Astrocyte of the cerebellum (primary cell): ENCODE results near the gene ZACN.
"Not testable (repeated sequence)": the region's sequence is repeated elsewhere in the genome, so short reads cannot be mapped to it uniquely, and the experiment has no call there.

ENCODE experiments used
- DNase-seq: peaks from one replicate; pipeline ENCODE4 v3.0.0-alpha.2; 2011; ENCODE audit warnings: low read depth
- H3K4me3 ChIP-seq: 2 replicates; pipeline ENCODE4 v1.5.1; 2011; ENCODE audit warnings: mild to moderate bottlenecking, low read depth, low read length, moderate library complexity
- CTCF ChIP-seq: IDR thresholded peaks from 2 replicates; pipeline ENCODE4 v1.5.1; 2012; ENCODE audit warnings: low read length, low read depth, moderate library complexity, mild to moderate bottlenecking; ENCODE audit errors: missing control alignments
- in situ Hi-C: cut with HindIII; loops from 2 replicates; pipeline ENCODE4 v1.10.0; 2017; ENCODE audit warnings: low sequenced_read_pairs

ZACN gene

GRCh38 chr17:76038050-76038449 is 40.9 kb upstream of the ZACN start:
- in situ Hi-C loops = no loop called here
- no peak overlapping the region for H3K4me3 ChIP-seq
- no peak for TF ChIP-seq CTCF
- DNase-seq = no peak

GRCh38 chr17:76039121-76039520 is 39.9 kb upstream of the ZACN start:
- TF ChIP-seq CTCF = no peak
- no peak overlapping the region for H3K4me3 ChIP-seq
- in situ Hi-C loops = no loop called here
- DNase-seq = no peak

- TF ChIP-seq CTCF = no peak
- in situ Hi-C loops = no loop called here
- no peak overlapping the region for H3K4me3 ChIP-seq
- no peak for DNase-seq
Measured at GRCh38 chr17:76040376-76040775, 38.6 kb upstream of the ZACN start.

GRCh38 chr17:76042868-76043267 is 36.1 kb upstream of the ZACN start:
- H3K4me3 ChIP-seq, DNase-seq, in situ Hi-C loops: not testable (repeated sequence)

- DNase-seq, in situ Hi-C loops, H3K4me3 ChIP-seq: not testable (repeated sequence)
Measured at GRCh38 chr17:76044475-76045007, 34.4 kb upstream of the ZACN start.

- no peak overlapping the region for H3K4me3 ChIP-seq
- in situ Hi-C loops = no loop called here
- DNase-seq = no peak
- no peak for TF ChIP-seq CTCF
Measured at GRCh38 chr17:76046064-76046463, 32.9 kb upstream of the ZACN start.

GRCh38 chr17:76048025-76048605 is 30.9 kb upstream of the ZACN start:
- in situ Hi-C loops = no loop called here
- no peak for DNase-seq
- no peak overlapping the region for H3K4me3 ChIP-seq
- no peak for TF ChIP-seq CTCF

- peak; percentile 26 for DNase-seq
- in situ Hi-C loops = no loop called here
- no peak for TF ChIP-seq CTCF
- no peak overlapping the region for H3K4me3 ChIP-seq
Measured at GRCh38 chr17:76048711-76049110, 30.3 kb upstream of the ZACN start.
